Sigmoid colon (tissue), 7 donors: Measurements from ENCODE around the gene ATRNL1. TPM values are rescaled to one million over a fixed set of nuclear protein-coding genes. Genes with fewer than 3 reads are reported as not detected.

Experiments used
- DNase-seq: peaks from one replicate; pipeline ENCODE4 v3.0.0-alpha.2; 2019
- H3K27ac ChIP-seq, 4 donors: fragments of 200-600 bp; sonication (generic); one replicate each; pipeline ENCODE4 v1.5.1; 2016 to 2019; ENCODE audit warnings: mild to moderate bottlenecking in 1 of 4
- H3K27me3 ChIP-seq, 3 donors: fragments of 200-600 bp; sonication (generic); one replicate each; pipeline ENCODE4 v1.5.1; 2019; ENCODE audit warnings: mild to moderate bottlenecking in 1 of 3
- H3K36me3 ChIP-seq, 4 donors: fragments of 200-600 bp; sonication (generic); one replicate each; pipeline ENCODE4 v1.5.1; 2016 to 2019
- H3K4me1 ChIP-seq, 4 donors: fragments of 200-600 bp; sonication (generic); one replicate each; pipeline ENCODE4 v1.5.1; 2017 to 2019
- H3K4me3 ChIP-seq, 4 donors: fragments of 200-600 bp; sonication (generic); one replicate each; pipeline ENCODE4 v1.5.1; 2017 to 2019; ENCODE audit warnings: mild to moderate bottlenecking in 2 of 4, moderate library complexity in 1 of 4
- H3K9me3 ChIP-seq, 4 donors: fragments of 200-600 bp in 3 of 4; sonication (generic) in 3 of 4; one replicate each; pipeline versions ENCODE4 v1.5.1 to v1.6.1; 2013 to 2019
- EP300 ChIP-seq, 4 donors: sonication (generic); formaldehyde crosslinking; IDR thresholded peaks; one replicate each; pipeline ENCODE4 v1.6.1; 2017; ENCODE audit warnings: antibody characterized with exemption in 4 of 4
- POLR2A ChIP-seq, 2 donors: fragments of 450-650 bp; IDR thresholded peaks; one replicate each; pipeline ENCODE4 v1.6.1; 2016; ENCODE audit warnings: antibody characterized with exemption in 2 of 2, mild to moderate bottlenecking in 2 of 2, moderate library complexity in 2 of 2
- POLR2AphosphoS5 ChIP-seq, 4 donors: sonication (generic); formaldehyde crosslinking; IDR thresholded peaks; one replicate each; pipeline ENCODE4 v1.6.1; 2017; ENCODE audit warnings: antibody characterized with exemption in 4 of 4
- WGBS, 2 donors: extraction: QIAGEN DNeasy Blood & Tissue Kit; methylation state at CpG; one replicate each; pipeline ENCODE4 v1.1.7; 2013; 5-methylcytosine and 5-hydroxymethylcytosine counted together
- intact Hi-C: fragments of 100-400 bp; cut with DNase I; formaldehyde crosslinking; loops from one replicate; pipeline ENCODE4 v1.15.1; 2023
- polyA plus RNA-seq, 3 donors: library from polyadenylated mRNA; stranded (reverse); fragments of 200-250 nt; gene quantifications; one replicate each; pipeline ENCODE4 v1.2.3, GENCODE V29; 2013
- total RNA-seq, 4 donors: library from RNA; depleted of rRNA; stranded (reverse); fragments of >200 nt; gene quantifications; one replicate each; pipeline ENCODE4 v1.1.0, GENCODE V29; 2016
- TF ChIP-seq, protein P1 (sequence below), 4 experiments: fragments of 450-650 bp in 3 of 4; fragments of 200-600 bp in 1 of 4; IDR thresholded peaks; one replicate each; pipeline ENCODE4 v1.5.1; 2016 to 2019; ENCODE audit warnings: antibody characterized with exemption in 4 of 4, mild to moderate bottlenecking in 3 of 4, moderate library complexity in 2 of 4
- donor health status: healthy with polysubstance abuse.
- donor health status: Bipolar disorder and iron deficiency.
- donor health status: healthy.

Gene ATRNL1
- total and polyA plus RNA-seq, 7 donors, result 0.57 to 17.3 (median 6.9) TPM; not detected in 1

DNA sequence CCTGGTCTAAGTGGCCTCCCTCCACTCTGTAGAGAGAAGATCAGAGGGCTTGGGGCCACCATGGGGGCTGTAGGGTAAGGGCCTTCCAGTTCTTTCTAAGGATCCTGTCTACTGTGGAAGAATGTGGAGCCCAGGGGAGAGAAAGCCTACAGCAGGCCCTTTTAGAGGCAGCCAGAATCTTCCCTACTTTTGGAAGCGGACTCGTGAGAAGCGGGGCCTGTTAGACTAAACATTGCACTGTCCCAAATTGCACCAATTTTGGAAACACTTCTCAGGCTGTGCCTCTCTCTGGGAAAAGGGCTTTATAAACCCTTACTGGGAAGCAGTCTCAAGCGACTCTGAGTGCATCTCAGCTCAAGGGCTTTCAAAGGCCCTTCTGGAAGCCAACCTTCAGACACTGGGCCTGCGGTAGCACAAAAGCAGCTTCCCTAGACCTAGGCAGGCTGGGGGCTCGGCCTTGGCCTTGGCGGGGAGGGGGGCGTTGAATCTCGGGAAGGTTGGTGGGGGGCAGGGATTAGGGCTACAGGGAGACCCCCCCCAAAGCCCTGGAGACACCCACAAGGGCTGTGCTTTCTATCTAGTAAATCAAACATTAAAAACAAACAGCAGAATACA lies 881.8 kb downstream of the ATRNL1 start:
- WGBS, 2 donors, result 63 to 74% methylated on average over 9 of the region's 9 CpGs
- TF ChIP-seq EP300 (IDR thresholded peaks at IDR 0.05) (no peak), POLR2A (IDR thresholded peaks at IDR 0.05) (no peak), POLR2AphosphoS5 (IDR thresholded peaks at IDR 0.05) (no peak)
- TF ChIP-seq, protein P1, sequence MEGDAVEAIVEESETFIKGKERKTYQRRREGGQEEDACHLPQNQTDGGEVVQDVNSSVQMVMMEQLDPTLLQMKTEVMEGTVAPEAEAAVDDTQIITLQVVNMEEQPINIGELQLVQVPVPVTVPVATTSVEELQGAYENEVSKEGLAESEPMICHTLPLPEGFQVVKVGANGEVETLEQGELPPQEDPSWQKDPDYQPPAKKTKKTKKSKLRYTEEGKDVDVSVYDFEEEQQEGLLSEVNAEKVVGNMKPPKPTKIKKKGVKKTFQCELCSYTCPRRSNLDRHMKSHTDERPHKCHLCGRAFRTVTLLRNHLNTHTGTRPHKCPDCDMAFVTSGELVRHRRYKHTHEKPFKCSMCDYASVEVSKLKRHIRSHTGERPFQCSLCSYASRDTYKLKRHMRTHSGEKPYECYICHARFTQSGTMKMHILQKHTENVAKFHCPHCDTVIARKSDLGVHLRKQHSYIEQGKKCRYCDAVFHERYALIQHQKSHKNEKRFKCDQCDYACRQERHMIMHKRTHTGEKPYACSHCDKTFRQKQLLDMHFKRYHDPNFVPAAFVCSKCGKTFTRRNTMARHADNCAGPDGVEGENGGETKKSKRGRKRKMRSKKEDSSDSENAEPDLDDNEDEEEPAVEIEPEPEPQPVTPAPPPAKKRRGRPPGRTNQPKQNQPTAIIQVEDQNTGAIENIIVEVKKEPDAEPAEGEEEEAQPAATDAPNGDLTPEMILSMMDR (IDR thresholded peaks at IDR 0.05), result no peak
- DNase-seq, result peak; percentile 30
- peak overlapping the region in 1 of 4 donors; percentile 21 for H3K27ac ChIP-seq
- H3K27me3 ChIP-seq, result no peaks in the 10 kb centered on the region
- no peaks in the 10 kb centered on the region for H3K4me1 ChIP-seq
- H3K36me3 ChIP-seq, result no peaks in the 10 kb centered on the region
- H3K4me3 ChIP-seq, result no peak overlapping the region
- intact Hi-C loops, result no loop called here
- no peaks in the 10 kb centered on the region for H3K9me3 ChIP-seq

DNA sequence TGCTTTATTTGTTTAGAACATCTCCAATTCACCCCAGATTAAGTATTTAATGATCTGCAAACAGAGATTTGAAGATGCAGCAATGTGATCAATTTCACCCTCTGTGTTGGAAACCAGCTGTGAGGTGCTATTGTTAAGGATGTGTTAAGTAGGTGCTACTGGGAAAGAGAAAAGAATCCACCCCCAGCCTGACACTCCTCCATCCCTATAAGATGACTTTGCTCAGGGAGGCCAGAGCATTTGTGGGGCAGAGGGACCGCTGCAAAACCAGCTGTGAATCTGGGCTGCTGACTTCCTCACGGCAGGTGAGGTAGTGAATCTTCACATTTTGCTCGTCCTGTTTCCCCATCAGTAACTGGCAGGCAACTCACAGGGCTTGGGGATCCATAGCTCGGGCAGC lies 882.3 kb downstream of the ATRNL1 start:
- Histone ChIP-seq H3K36me3 (no peaks in the 10 kb centered on the region), H3K27me3 (no peaks in the 10 kb centered on the region), H3K4me3 (no peak overlapping the region), H3K4me1 (no peaks in the 10 kb centered on the region), H3K9me3 (no peaks in the 10 kb centered on the region), H3K27ac (no peak overlapping the region)
- peak; percentile 15 for DNase-seq
- intact Hi-C loops, result no loop called here
- TF ChIP-seq EP300 (IDR thresholded peaks at IDR 0.05), result no peak
- TF ChIP-seq, protein P1 (IDR thresholded peaks at IDR 0.05), result no peak
- 61 to 82% methylated on average over 4 of the region's 4 CpGs for WGBS, 2 donors

DNA sequence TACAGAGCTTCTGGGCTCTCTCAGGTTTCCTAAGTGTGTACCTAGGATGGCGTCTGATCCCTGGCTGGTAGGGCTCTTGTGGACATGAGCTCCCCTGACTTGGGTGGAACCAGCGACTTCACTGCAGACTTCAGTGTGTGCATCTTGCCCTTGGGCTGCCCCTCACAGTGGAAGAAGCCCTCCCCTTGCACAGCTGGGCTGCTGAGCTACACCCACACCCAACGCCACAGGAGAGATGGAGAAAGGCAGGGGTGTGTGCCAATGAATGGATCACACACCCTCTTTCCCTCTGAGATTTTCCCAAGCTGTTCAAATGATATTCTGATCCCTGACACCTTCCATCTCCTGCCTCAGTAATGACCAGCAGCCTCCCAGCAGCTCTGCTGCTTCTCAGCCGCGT lies 883.2 kb downstream of the ATRNL1 start:
- peak; percentile 38 for DNase-seq
- H3K9me3 ChIP-seq, result no peaks in the 10 kb centered on the region
- WGBS, 2 donors, result 69 to 83% methylated on average over 5 of the region's 5 CpGs
- intact Hi-C loops, result no loop called here
- H3K27me3 ChIP-seq, result no peaks in the 10 kb centered on the region
- no peak overlapping the region for H3K27ac ChIP-seq
- no peaks in the 10 kb centered on the region for H3K36me3 ChIP-seq
- no peak for TF ChIP-seq POLR2A (IDR thresholded peaks at IDR 0.05)
- TF ChIP-seq, protein P1 (IDR thresholded peaks at IDR 0.05), result no peak
- no peak for TF ChIP-seq EP300 (IDR thresholded peaks at IDR 0.05)
- TF ChIP-seq POLR2AphosphoS5 (IDR thresholded peaks at IDR 0.05), result no peak
- no peak overlapping the region for H3K4me3 ChIP-seq
- H3K4me1 ChIP-seq, result no peaks in the 10 kb centered on the region

DNA sequence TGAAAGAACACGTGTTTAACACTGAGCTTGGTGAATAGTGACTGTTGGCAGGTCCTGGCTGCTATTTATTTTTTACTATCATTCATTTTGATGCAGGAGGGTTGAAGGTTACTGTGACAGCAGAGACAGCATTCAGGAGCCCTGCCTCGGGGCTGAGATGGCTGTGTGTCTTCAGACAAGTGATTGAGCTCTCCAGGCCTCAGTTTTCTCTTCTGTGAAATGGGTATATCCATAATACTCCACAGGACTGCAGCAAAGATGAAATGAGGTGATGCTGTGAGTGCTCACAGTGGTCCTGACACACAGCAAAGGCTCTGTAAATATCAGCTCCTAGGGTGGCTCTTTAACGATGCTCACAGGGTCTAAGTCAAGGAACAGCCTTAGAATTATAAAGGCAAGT lies 884.7 kb downstream of the ATRNL1 start:
- peak; percentile 3 for DNase-seq
- TF ChIP-seq POLR2AphosphoS5 (IDR thresholded peaks at IDR 0.05) (no peak), POLR2A (IDR thresholded peaks at IDR 0.05) (no peak), EP300 (IDR thresholded peaks at IDR 0.05) (no peak)
- TF ChIP-seq, protein P1 (IDR thresholded peaks at IDR 0.05), result no peak
- H3K4me3 ChIP-seq, result no peak overlapping the region
- no peaks in the 10 kb centered on the region for H3K4me1 ChIP-seq
- no peaks in the 10 kb centered on the region for H3K27me3 ChIP-seq
- H3K36me3 ChIP-seq, result no peaks in the 10 kb centered on the region
- WGBS, 2 donors, result 44 to 71% methylated on average over 3 of the region's 3 CpGs
- no peaks in the 10 kb centered on the region for H3K9me3 ChIP-seq
- no peak overlapping the region for H3K27ac ChIP-seq
- intact Hi-C loops, result no loop called here

DNA sequence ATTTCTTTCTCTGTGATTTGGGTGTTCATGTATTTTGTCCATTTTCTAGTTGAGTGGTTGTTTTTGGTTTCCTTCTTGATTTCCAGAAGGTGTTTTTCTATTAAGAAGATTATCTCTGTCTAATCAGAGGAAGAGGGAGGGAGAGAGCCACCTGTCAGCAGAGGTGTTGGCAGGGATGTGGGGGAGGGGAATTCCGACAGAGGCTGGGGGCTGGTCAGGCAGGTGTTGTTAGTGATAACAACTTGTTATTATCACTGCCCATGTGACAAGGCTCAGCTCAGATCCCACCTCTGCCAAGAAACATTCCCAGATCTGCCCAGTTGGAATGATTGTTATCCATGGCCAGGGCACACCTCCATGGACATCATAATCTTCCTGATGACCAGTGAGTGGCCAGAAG lies 886.4 kb downstream of the ATRNL1 start:
- WGBS, 2 donors, result 46 to 69% methylated on average over 1 of the region's 1 CpG
- Histone ChIP-seq H3K4me3 (no peak overlapping the region), H3K36me3 (no peaks in the 10 kb centered on the region), H3K27me3 (no peaks in the 10 kb centered on the region), H3K9me3 (no peaks in the 10 kb centered on the region), H3K27ac (no peak overlapping the region), H3K4me1 (no peaks in the 10 kb centered on the region)
- peak; percentile 17 for DNase-seq
- intact Hi-C loops, result no loop called here
- no peak for TF ChIP-seq POLR2AphosphoS5 (IDR thresholded peaks at IDR 0.05)
- TF ChIP-seq, protein P1 (IDR thresholded peaks at IDR 0.05), result no peak
- no peak for TF ChIP-seq POLR2A (IDR thresholded peaks at IDR 0.05)
- no peak for TF ChIP-seq EP300 (IDR thresholded peaks at IDR 0.05)
